Neuronal stem cell (in vitro differentiated cells): ENCODE results near the gene SRCIN1.

Experiments
- DNase-seq: peaks from one replicate; pipeline ENCODE4 v3.0.0-alpha.2; 2013; ENCODE audit warnings: low spot score
- H2AFZ ChIP-seq: one replicate; pipeline ENCODE4 v1.6.1; 2013; ENCODE audit warnings: mild to moderate bottlenecking, low read length, inconsistent platforms
- H2AK5ac ChIP-seq: 2 replicates; pipeline ENCODE4 v1.6.1; 2013; ENCODE audit warnings: low read depth, mild to moderate bottlenecking, inconsistent platforms, low read length, moderate library complexity, mixed read lengths
- H2BK120ac ChIP-seq: 2 replicates; pipeline ENCODE4 v1.6.1; 2013; ENCODE audit warnings: low read depth, mild to moderate bottlenecking, inconsistent platforms, low read length, moderate library complexity, mixed read lengths
- H2BK12ac ChIP-seq: one replicate; pipeline ENCODE4 v1.6.1; 2013; ENCODE audit warnings: low read length, inconsistent platforms
- H2BK15ac ChIP-seq: 2 replicates; pipeline ENCODE4 v1.6.1; 2013; ENCODE audit warnings: mild to moderate bottlenecking, low read length, inconsistent platforms, mixed read lengths
- H2BK5ac ChIP-seq: one replicate; pipeline ENCODE4 v1.6.1; 2013; ENCODE audit warnings: inconsistent platforms, mild to moderate bottlenecking, low read length, moderate library complexity
- H3K14ac ChIP-seq: one replicate; pipeline ENCODE4 v1.6.1; 2013; ENCODE audit warnings: low read length, inconsistent platforms
- H3K18ac ChIP-seq: 2 replicates; pipeline ENCODE4 v1.6.1; 2013; ENCODE audit warnings: low read length, inconsistent platforms
- H3K23ac ChIP-seq: 2 replicates; pipeline ENCODE4 v1.6.1; 2013; ENCODE audit warnings: low read depth, mild to moderate bottlenecking, mixed read lengths, low read length, inconsistent platforms; ENCODE audit not compliant: poor library complexity
- H3K27ac ChIP-seq: replicated peaks from 3 replicates; pipeline ENCODE4 v1.5.1; 2013; ENCODE audit warnings: low read length, inconsistent platforms
- H3K27me3 ChIP-seq, 3 experiments: 2 replicates each; pipeline ENCODE4 v1.6.1; 2013; ENCODE audit warnings: low read length in 3 of 3, mild to moderate bottlenecking in 2 of 3, inconsistent platforms in 1 of 3, low read depth in 1 of 3, mixed read lengths in 1 of 3, moderate library complexity in 1 of 3; ENCODE audit not compliant: control insufficient read depth in 3 of 3, insufficient read depth in 3 of 3
- H3K36me3 ChIP-seq, 2 donors: replicated peaks in 1 of 2; 2 replicates each; pipeline ENCODE4 v1.6.1; 2013; ENCODE audit warnings: low read length in 2 of 2; ENCODE audit not compliant: control insufficient read depth in 2 of 2, insufficient read depth in 2 of 2
- H3K4ac ChIP-seq: 2 replicates; pipeline ENCODE4 v1.6.1; 2013; ENCODE audit warnings: inconsistent platforms, mild to moderate bottlenecking, low read length, moderate library complexity
- H3K4me1 ChIP-seq, 2 donors: 1 replicate in 1 of 2; 2 replicates in 1 of 2; pipeline ENCODE4 v1.6.1; 2013; ENCODE audit warnings: low read length in 2 of 2, low read depth in 1 of 2; ENCODE audit not compliant: control insufficient read depth in 2 of 2, insufficient read depth in 1 of 2
- H3K4me2 ChIP-seq: one replicate; pipeline ENCODE4 v1.6.1; 2013; ENCODE audit warnings: mild to moderate bottlenecking, low read length, inconsistent platforms; ENCODE audit not compliant: insufficient read depth, poor library complexity, severe bottlenecking
- H3K4me3 ChIP-seq, 2 donors: 2 replicates each; pipeline ENCODE4 v1.5.1; 2013; ENCODE audit warnings: low read length in 2 of 2, mild to moderate bottlenecking in 2 of 2, inconsistent platforms in 1 of 2, moderate library complexity in 1 of 2
- H3K79me1 ChIP-seq: one replicate; pipeline ENCODE4 v1.6.1; 2013; ENCODE audit warnings: low read depth, mild to moderate bottlenecking, inconsistent platforms, low read length, moderate library complexity
- H3K9ac ChIP-seq: one replicate; pipeline ENCODE4 v1.6.1; 2013; ENCODE audit warnings: mild to moderate bottlenecking, low read depth, low read length, inconsistent platforms; ENCODE audit not compliant: poor library complexity
- H3K9me3 ChIP-seq, 2 donors: replicated peaks in 1 of 2; 2 replicates each; pipeline versions ENCODE3 to v1.6.1; 2013; ENCODE audit warnings: low read length in 2 of 2, mild to moderate bottlenecking in 2 of 2, inconsistent platforms in 1 of 2, low read depth in 1 of 2, mixed read lengths in 1 of 2, moderate library complexity in 1 of 2; ENCODE audit not compliant: control insufficient read depth in 2 of 2, insufficient read depth in 1 of 2
- H4K8ac ChIP-seq: one replicate; pipeline ENCODE4 v1.6.1; 2013; ENCODE audit warnings: low read depth, mild to moderate bottlenecking, inconsistent platforms, low read length, moderate library complexity
- H4K91ac ChIP-seq: one replicate; pipeline ENCODE4 v1.6.1; 2013; ENCODE audit warnings: low read length, low read depth, mild to moderate bottlenecking, inconsistent platforms; ENCODE audit not compliant: poor library complexity
- WGBS, 2 donors: extraction: QIAGEN DNeasy Blood & Tissue Kit; methylation state at CpG; one replicate each; pipeline ENCODE4 v1.1.7; 2013; ENCODE audit warnings: missing lambda C conversion rate in 2 of 2, mixed read lengths in 1 of 2; ENCODE audit not compliant: insufficient read length in 2 of 2, insufficient replicate concordance in 1 of 2; ENCODE audit errors: extremely low coverage in 2 of 2; 5-methylcytosine and 5-hydroxymethylcytosine counted together

SRCIN1 gene

DNA sequence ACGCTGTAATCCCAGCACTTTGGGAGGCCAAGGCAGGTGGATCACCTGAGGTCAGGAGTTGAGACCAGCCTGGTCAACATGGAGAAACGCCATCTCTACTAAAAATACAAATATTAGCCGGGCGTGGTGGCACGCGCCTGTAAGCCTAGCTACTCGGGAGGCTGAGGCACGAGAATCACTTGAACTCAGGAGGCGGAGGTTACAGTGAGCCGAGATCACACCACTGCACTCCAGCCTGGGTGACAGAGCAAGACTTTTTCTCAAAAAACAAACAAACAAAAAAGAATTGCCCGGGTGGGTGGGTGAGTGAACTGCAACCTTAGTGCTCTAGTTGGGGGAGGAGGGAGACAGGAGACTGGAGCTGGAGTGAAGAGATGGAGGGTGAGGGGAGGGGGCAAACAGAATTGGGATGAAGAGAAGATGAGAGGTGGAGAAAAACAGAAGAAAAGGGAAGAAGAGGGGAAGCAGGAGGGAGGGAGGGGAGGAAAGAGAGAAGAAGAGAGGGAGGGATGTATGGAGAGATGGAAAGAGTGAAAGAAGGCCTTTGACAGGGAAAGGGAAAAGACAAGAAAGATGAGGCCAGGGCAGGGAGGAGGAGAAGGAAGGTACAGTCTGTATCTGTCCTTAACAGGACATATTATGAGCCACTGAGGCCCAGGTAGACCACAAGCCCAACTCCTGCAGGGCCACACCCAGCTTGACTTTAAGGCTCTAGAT is 5.5 kb upstream of the SRCIN1 start:
- Histone ChIP-seq H3K27me3 (peaks cover 0 to 31% (median 15%) of the 10 kb centered on the region in 3 experiments), H3K14ac (no peak overlapping the region), H2AK5ac (no peak overlapping the region), H3K27ac (no peak overlapping the region), H3K4me3 (no peak overlapping the region), H2AFZ (no peak overlapping the region), H4K91ac (no peak overlapping the region), H3K79me1 (no peaks in the 10 kb centered on the region), H3K4ac (no peak overlapping the region), H3K4me2 (no peak overlapping the region), H4K8ac (no peak overlapping the region), H2BK12ac (no peak overlapping the region), H3K9me3 (peaks cover 5 to 6% of the 10 kb centered on the region in 2 donors), H2BK5ac (no peak overlapping the region), H3K9ac (no peak overlapping the region), H2BK120ac (no peak overlapping the region), H3K23ac (no peak overlapping the region), H2BK15ac (no peak overlapping the region), H3K4me1 (peaks cover 7 to 11% of the 10 kb centered on the region in 2 donors), H3K36me3 (no peaks in the 10 kb centered on the region), H3K18ac (no peak overlapping the region)
- WGBS, 2 donors = no CpG with 5 or more reads among the region's 11 CpGs
- no peak for DNase-seq

DNA sequence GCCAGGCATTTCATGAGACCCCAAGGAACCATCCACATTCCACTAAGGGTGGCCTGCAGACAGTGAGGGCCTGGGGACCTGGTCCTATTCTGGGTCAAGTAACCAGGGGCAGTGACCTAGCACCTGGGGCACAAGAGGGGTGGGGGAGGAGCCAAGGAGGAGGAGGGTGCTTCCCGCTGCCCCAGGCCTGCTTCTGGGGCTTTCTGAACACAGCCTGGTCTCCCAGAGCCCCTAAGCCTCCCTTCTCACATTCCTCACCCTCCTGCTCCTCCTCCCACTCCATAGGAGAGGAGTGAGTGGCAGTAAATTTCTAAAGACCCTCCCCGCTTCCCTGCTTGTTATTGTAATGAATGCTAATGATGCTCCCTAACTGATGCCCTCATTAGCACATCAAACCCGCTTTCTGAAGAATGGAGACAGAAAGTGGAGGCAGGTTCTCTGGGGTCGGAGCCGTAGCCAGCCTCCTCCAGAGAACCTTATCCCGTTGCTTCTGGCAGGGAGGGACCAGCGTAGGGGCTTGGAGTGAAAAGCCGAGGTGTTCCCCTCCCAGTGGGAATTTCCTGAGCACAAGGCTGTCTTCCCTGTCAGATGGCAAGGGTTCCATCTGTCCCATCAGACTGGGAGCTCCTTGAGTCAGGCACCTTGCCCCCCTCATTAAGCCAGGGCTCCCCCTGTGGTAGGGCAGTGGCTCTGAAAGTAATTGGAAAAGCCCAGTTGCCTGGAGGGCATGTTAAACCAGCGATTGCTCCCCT is 3.7 kb upstream of the SRCIN1 start:
- peaks cover 0 to 26% (median 15%) of the 10 kb centered on the region in 3 experiments for H3K27me3 ChIP-seq
- no CpG with 5 or more reads among the region's 9 CpGs for WGBS, 2 donors
- peak overlapping the region; percentile 23 for H3K18ac ChIP-seq
- no peaks in the 10 kb centered on the region for H3K36me3 ChIP-seq
- no peak overlapping the region for H3K14ac ChIP-seq
- no peak overlapping the region for H3K27ac ChIP-seq
- peaks cover 5 to 6% of the 10 kb centered on the region in 2 donors for H3K9me3 ChIP-seq
- peaks cover 7 to 11% of the 10 kb centered on the region in 2 donors for H3K4me1 ChIP-seq
- H3K4ac ChIP-seq = no peak overlapping the region
- H2BK12ac ChIP-seq = no peak overlapping the region
- H4K8ac ChIP-seq = no peak overlapping the region
- H3K4me3 ChIP-seq = no peak overlapping the region
- no peak overlapping the region for H3K23ac ChIP-seq
- no peak overlapping the region for H3K4me2 ChIP-seq
- H2BK120ac ChIP-seq = no peak overlapping the region
- H2BK15ac ChIP-seq = peak overlapping the region; percentile 8
- peak overlapping the region; percentile 18 for H2AFZ ChIP-seq
- no peak overlapping the region for H4K91ac ChIP-seq
- no peak overlapping the region for H3K9ac ChIP-seq
- H3K79me1 ChIP-seq = no peaks in the 10 kb centered on the region
- DNase-seq = no peak
- no peak overlapping the region for H2BK5ac ChIP-seq
- peak overlapping the region; percentile 41 for H2AK5ac ChIP-seq

DNA sequence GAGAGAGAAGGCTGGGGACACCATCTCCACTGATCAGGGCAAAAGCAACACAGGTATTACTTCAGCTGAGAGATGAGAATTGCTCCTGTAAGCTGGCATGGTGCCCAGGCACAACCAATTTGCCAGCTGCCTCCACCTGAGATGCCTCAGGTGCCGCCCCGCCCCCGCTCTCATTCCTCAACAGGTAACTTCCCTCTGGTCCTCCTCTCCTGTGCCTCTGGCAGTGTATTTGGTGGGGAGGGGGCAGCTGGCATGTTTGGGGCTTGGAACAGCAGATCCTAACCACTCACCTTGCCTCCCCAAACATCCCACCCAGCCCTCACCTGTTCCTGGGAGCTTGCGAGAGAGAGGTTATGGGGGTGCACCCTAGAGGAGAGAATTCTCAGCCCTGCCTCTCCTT is 2.9 kb upstream of the SRCIN1 start:
- Histone ChIP-seq H2AFZ (no peak overlapping the region), H2BK120ac (no peak overlapping the region), H3K27me3 (peaks cover 0 to 26% (median 15%) of the 10 kb centered on the region in 3 experiments), H3K18ac (peak overlapping the region; percentile 67), H3K27ac (no peak overlapping the region), H4K91ac (no peak overlapping the region), H2BK12ac (no peak overlapping the region), H3K23ac (peak overlapping the region; percentile 17), H2BK5ac (no peak overlapping the region), H4K8ac (no peak overlapping the region), H3K36me3 (no peaks in the 10 kb centered on the region), H3K4me1 (peaks cover 11 to 14% of the 10 kb centered on the region in 2 donors), H3K14ac (no peak overlapping the region), H3K4me2 (no peak overlapping the region), H3K79me1 (no peaks in the 10 kb centered on the region), H2BK15ac (peak overlapping the region; percentile 8), H2AK5ac (peak overlapping the region; percentile 41), H3K9me3 (peaks cover 5 to 6% of the 10 kb centered on the region in 2 donors), H3K4ac (no peak overlapping the region), H3K9ac (no peak overlapping the region), H3K4me3 (no peak overlapping the region)
- WGBS, 2 donors = no CpG with 5 or more reads among the region's 4 CpGs
- DNase-seq = no peak
